Inferior parietal cortex (tissue), 1 donor: ENCODE measurements around the gene ALDH1A1.

Experiments
- DNase-seq: peaks from one replicate; pipeline ENCODE4 v3.0.0-alpha.2; 2016; ENCODE audit errors: extremely low spot score

Gene ALDH1A1

GRCh38 chr9:72979405-72980100, 26.7 kb upstream of the ALDH1A1 start:
- no peak for DNase-seq

GRCh38 chr9:72978744-72979143, 25.9 kb upstream of the ALDH1A1 start:
- no peak for DNase-seq

- DNase-seq, result no peak
These were observed 24.8 kb upstream of the ALDH1A1 start for GRCh38 chr9:72977670-72978069.

- DNase-seq, result no peak
These were observed 21.6 kb upstream of the ALDH1A1 start for GRCh38 chr9:72974501-72974900.

GRCh38 chr9:72972636-72973035, 19.8 kb upstream of the ALDH1A1 start:
- no peak for DNase-seq

GRCh38 chr9:72971411-72971810, 18.6 kb upstream of the ALDH1A1 start:
- DNase-seq, result no peak

- no peak for DNase-seq
These were observed 7.6 kb upstream of the ALDH1A1 start for GRCh38 chr9:72960446-72960845.

- no peak for DNase-seq
These were observed 5.8 kb upstream of the ALDH1A1 start for GRCh38 chr9:72958485-72959281.

- no peak for DNase-seq
These were observed 2.7 kb upstream of the ALDH1A1 start for GRCh38 chr9:72955571-72955970.

- DNase-seq, result no peak
These were observed 2.2 kb upstream of the ALDH1A1 start for GRCh38 chr9:72955126-72955455.

GRCh38 chr9:72954431-72955125, 1.7 kb upstream of the ALDH1A1 start:
- no peak for DNase-seq

- DNase-seq, result no peak
These were observed 517 bp downstream of the ALDH1A1 start for GRCh38 chr9:72952381-72952690.

GRCh38 chr9:72951520-72952380, 1.1 kb downstream of the ALDH1A1 start:
- no peak for DNase-seq

GRCh38 chr9:72950875-72951442, 1.9 kb downstream of the ALDH1A1 start:
- DNase-seq, result no peak

- no peak for DNase-seq
These were observed 2.9 kb downstream of the ALDH1A1 start for GRCh38 chr9:72949918-72950325.

- no peak for DNase-seq
These were observed 3.6 kb downstream of the ALDH1A1 start for GRCh38 chr9:72949244-72949582.

GRCh38 chr9:72948575-72949243, 4.1 kb downstream of the ALDH1A1 start:
- DNase-seq, result no peak

- no peak for DNase-seq
These were observed 4.8 kb downstream of the ALDH1A1 start for GRCh38 chr9:72947984-72948465.

- DNase-seq, result no peak
These were observed 6.0 kb downstream of the ALDH1A1 start for GRCh38 chr9:72946821-72947220.

- DNase-seq, result no peak
These were observed 6.5 kb downstream of the ALDH1A1 start for GRCh38 chr9:72946318-72946717.

- no peak for DNase-seq
These were observed 7.5 kb downstream of the ALDH1A1 start for GRCh38 chr9:72945391-72945790.
